Omental fat pad (tissue), 4 donors: ENCODE measurements around the gene IPMK. TPM values are rescaled to one million over a fixed set of nuclear protein-coding genes. Genes with fewer than 3 reads are reported as not detected.
A peak's percentile ranks its signal among the peaks of the same experiment; 100 is the strongest.

Source experiments
- ATAC-seq: fragments of 150-250 bp; one replicate; pipeline ENCODE4 v1.9.1; 2016; ENCODE audit warnings: mild to moderate bottlenecking, moderate library complexity; ENCODE audit not compliant: low FRiP score
- DNase-seq: peaks from one replicate; pipeline ENCODE4 v3.0.0-alpha.2; 2019; ENCODE audit warnings: low spot score
- total RNA-seq, 4 donors: library from RNA; depleted of rRNA; stranded (reverse); fragments of >200 nt; gene quantifications; one replicate each; pipeline ENCODE4 v1.1.0, GENCODE V29; 2016
- TF ChIP-seq, protein P1 (sequence below), 3 donors: fragments of 450-650 bp; IDR thresholded peaks; one replicate each; pipeline ENCODE4 v1.5.1; 2016 to 2017; ENCODE audit warnings: antibody characterized with exemption in 3 of 3, mild to moderate bottlenecking in 3 of 3, moderate library complexity in 2 of 3

IPMK gene
- total RNA-seq, 4 donors from 2014 or later: 6.3 to 9.5 (median 7.7) TPM

DNA sequence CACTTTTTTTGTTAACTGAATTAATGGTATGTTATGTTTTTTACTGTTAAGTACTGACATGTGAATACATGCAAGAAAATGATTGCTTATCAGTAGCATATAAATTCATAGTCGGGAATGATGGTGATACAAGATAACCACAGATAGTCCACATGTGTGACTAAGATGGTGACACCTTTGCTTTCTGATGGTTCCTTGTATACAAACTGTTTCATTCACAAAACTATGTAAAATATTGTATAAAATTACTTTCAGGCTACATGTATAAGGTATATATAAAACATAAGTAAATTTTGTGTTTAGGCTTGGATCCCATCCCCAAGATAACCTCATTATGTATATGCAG lies 11.2 kb upstream of the IPMK start:
- DNase-seq (no peak), ATAC-seq (no peak)
- TF ChIP-seq, protein P1, sequence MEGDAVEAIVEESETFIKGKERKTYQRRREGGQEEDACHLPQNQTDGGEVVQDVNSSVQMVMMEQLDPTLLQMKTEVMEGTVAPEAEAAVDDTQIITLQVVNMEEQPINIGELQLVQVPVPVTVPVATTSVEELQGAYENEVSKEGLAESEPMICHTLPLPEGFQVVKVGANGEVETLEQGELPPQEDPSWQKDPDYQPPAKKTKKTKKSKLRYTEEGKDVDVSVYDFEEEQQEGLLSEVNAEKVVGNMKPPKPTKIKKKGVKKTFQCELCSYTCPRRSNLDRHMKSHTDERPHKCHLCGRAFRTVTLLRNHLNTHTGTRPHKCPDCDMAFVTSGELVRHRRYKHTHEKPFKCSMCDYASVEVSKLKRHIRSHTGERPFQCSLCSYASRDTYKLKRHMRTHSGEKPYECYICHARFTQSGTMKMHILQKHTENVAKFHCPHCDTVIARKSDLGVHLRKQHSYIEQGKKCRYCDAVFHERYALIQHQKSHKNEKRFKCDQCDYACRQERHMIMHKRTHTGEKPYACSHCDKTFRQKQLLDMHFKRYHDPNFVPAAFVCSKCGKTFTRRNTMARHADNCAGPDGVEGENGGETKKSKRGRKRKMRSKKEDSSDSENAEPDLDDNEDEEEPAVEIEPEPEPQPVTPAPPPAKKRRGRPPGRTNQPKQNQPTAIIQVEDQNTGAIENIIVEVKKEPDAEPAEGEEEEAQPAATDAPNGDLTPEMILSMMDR (IDR thresholded peaks at IDR 0.05): no peak

DNA sequence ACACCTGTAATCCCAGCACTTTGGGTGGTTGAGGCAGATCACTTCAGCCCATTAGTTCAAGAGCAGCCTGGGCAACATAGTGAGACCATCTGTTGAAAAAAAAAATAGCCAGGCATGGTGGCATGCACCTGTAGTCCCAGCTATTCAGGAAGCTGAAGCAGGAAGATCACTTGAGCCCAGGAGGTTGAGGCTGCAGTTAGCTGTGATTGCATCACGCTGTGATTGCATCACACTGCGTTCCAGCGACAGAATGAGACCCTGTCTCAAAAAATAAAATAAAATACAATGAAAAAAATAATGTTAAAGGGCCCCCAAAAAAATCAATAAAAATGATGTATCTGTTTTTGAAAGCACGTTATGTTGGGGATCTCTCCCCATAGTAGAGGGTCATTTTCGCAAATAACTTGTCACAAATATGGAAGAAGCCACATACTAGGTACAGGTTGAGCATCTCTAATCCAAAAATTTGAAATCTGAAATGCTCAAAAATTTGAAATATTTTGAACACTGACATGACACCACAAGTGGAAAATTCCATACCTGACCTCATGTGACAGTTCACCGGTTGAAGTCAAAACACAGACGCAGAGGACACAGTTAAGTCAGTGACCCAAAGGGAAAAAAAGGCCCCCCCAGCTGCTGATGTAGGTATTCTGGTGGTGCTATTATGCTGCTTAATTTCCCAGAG lies 10.7 kb upstream of the IPMK start:
- DNase-seq (no peak), ATAC-seq (no peak)
- TF ChIP-seq, protein P1 (IDR thresholded peaks at IDR 0.05): no peak

DNA sequence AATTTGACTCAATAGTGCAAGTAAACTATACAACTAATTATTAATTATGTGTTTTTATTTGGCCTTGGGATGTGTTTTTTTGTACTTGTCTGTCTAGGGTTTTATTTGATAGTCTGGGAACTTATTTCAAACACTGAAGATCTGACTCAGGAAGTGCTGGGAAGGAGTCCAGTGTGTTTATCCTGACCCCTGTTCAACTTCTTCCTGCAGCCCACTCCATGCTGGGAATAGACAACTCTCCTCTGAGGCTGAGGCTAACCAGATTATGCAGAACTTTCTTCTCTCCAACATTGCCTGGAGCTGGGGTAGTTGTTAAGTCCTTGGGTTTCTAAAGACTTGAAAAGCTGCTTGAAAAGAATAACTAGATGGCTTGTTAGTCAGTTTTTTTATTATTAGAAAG lies 8.2 kb upstream of the IPMK start:
- DNase-seq (no peak), ATAC-seq (peak; percentile 59)
- TF ChIP-seq, protein P1 (IDR thresholded peaks at IDR 0.05): no peak

- ATAC-seq (no peak), DNase-seq (no peak)
- TF ChIP-seq, protein P1 (IDR thresholded peaks at IDR 0.05): no peak
These were observed 7.6 kb upstream of the IPMK start for GRCh38 chr10:58275261-58275660.

- TF ChIP-seq, protein P1 (IDR thresholded peaks at IDR 0.05): no peak
- no peak for ATAC-seq
- DNase-seq: no peak
These were observed 2.1 kb upstream of the IPMK start for GRCh38 chr10:58269782-58270290.

DNA sequence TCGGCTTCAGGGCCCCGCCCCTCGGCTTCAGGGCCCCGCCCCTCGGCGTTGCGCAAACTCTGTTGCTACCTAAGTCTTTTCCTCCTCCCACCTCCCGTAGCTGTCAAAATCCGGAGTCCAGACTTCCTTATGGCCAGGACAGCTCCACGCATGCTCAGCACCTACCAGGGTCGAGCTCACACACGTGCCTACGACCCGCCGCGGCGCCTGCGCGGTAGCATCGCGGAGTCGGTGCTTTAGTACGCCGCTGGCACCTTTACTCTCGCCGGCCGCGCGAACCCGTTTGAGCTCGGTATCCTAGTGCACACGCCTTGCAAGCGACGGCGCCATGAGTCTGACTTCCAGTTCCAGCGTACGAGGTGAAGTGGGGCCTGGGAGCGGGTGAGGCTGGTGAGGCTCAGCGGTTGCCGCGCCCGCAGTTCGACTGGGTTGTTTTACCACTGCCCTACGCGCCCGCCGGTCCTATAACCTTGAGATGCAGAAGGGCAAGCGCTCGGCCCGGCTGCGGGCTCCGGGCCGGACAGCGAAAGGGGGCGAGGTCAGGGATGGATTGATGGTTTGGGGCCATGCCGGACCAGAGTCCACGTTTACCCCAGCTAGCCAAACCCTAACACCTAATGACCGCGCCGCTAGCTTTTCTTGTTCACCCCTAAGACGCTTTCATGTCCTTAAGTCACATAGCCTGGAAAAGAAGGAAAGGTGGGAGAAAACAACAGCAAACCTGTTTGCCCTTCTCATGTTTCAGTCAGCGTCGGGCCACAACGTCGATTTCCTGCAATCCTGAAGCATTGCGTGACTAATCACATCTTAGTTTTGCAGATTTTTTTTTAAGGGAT lies 1.5 kb upstream of the IPMK start, which contains the start of gene CISD1:
TSS of gene CISD1 (plus strand) at position 217 of the 836 bp plus-strand sequence. CDS start at position 329, 112 bp downstream.
- TF ChIP-seq, protein P1 (IDR thresholded peaks at IDR 0.05): no peak
- DNase-seq (peak; percentile 87), ATAC-seq (peak; percentile 89)
